Measurements from ENCODE around the gene PLD4. TPM values are rescaled to one million over a fixed set of nuclear protein-coding genes. Genes with fewer than 3 reads are reported as not detected.
A peak's percentile ranks its signal among the peaks of the same experiment; 100 is the strongest.

The PLD4 gene
- total and polyA plus RNA-seq, 2 experiments from 2014 or later, result 0.77 TPM; not detected in 1

DNA sequence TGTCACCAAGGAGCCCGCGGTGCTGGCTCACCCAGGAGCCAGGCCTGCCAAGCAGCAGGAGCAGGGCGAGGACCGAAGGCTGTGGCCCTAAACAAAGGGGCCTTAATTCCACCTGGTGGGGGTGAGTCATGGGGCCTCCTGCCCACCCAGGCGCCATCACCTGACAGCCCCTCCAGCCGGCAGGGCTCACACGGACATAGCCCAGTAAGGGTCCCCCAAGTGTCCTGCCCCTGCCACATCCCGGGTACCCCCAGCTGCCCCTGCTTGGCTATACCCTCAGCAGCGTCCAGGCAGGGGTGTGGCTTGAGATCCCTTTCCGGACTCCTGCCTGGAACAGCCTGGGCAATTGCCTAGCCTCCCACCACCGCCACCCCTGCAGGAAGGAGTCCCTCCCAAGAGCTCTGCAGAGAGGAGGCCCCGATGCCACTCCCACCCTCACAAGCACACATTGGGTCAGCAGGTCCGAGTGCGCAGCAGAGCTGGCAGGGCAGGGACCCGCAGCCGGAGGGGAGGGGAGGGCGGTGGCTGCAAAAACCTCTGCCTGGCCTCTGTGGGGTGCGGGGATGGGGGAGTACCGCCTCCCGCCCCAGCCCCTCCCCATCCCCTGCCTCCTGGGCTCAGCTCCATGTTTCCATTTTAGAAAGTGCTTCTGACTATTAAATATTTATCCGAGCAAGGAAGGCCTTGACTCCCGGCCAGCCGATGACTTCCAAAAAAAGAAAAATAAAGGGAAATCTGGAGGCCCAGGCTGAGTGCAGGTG, 48.9 kb downstream of the PLD4 start:
- no peaks in the 10 kb centered on the region for H3K9me3 ChIP-seq (ENCODE audit: low read depth)
- no peaks in the 10 kb centered on the region for H3K79me2 ChIP-seq
- H3K36me3 ChIP-seq (replicated peaks; ENCODE audit: insufficient read depth, low read depth), result no peaks in the 10 kb centered on the region
- 52% methylated on average over 14 of the region's 23 CpGs for WGBS (ENCODE audit: low lambda C conversion rate, missing lambda C conversion rate)
- peak overlapping the region; percentile 87 for H3K27ac ChIP-seq
- no peak overlapping the region for H2AFZ ChIP-seq
- no peak overlapping the region for H3K4me3 ChIP-seq
- no peak for TF ChIP-seq EZH2 (IDR thresholded peaks at IDR 0.05; ENCODE audit: borderline replicate concordance)
- TF ChIP-seq EZH2phosphoT487 (IDR thresholded peaks at IDR 0.05; ENCODE audit: low read depth, severe bottlenecking, unreplicated experiment), result no peak
- TF ChIP-seq, protein P1, sequence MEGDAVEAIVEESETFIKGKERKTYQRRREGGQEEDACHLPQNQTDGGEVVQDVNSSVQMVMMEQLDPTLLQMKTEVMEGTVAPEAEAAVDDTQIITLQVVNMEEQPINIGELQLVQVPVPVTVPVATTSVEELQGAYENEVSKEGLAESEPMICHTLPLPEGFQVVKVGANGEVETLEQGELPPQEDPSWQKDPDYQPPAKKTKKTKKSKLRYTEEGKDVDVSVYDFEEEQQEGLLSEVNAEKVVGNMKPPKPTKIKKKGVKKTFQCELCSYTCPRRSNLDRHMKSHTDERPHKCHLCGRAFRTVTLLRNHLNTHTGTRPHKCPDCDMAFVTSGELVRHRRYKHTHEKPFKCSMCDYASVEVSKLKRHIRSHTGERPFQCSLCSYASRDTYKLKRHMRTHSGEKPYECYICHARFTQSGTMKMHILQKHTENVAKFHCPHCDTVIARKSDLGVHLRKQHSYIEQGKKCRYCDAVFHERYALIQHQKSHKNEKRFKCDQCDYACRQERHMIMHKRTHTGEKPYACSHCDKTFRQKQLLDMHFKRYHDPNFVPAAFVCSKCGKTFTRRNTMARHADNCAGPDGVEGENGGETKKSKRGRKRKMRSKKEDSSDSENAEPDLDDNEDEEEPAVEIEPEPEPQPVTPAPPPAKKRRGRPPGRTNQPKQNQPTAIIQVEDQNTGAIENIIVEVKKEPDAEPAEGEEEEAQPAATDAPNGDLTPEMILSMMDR (IDR thresholded peaks at IDR 0.05; ENCODE audit: poor library complexity), result no peak
- DNase-seq (ENCODE audit: low spot score), result peak; percentile 65
- peak overlapping the region; percentile 58 for H3K4me2 ChIP-seq
- peaks cover 55% of the 10 kb centered on the region for H3K4me1 ChIP-seq (ENCODE audit: insufficient read depth)
- H3K27me3 ChIP-seq, result no peaks in the 10 kb centered on the region
- H4K20me1 ChIP-seq (ENCODE audit: insufficient read depth, poor library complexity, severe bottlenecking), result no peaks in the 10 kb centered on the region
- H3K9me2 ChIP-seq (replicated peaks; ENCODE audit: insufficient read depth), result no peaks in the 10 kb centered on the region

DNA sequence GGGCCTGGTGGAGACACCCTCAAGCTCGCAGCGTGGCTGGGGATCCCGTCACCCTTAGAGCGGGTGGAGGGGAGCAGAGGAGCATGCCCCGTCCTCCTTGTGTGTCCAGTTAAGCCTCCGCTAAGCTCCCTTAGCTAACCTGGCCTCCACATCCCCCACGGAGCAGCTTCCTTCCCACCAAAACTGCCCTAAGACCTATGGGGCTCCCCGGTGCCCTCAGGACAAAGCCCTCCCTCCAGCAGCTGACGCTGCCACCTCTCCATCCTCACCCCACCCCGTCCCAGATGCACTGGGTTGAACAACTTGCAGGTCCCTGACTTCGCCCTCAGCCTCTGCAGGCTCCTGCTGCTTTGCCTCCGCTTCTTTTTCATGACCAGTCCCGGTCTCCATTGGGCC, 49.5 kb downstream of the PLD4 start:
- no peak for DNase-seq (ENCODE audit: low spot score)
- Histone ChIP-seq H3K27me3 (no peaks in the 10 kb centered on the region), H4K20me1 (ENCODE audit: insufficient read depth, poor library complexity, severe bottlenecking) (no peaks in the 10 kb centered on the region), H3K27ac (peak overlapping the region; percentile 56), H3K4me3 (no peak overlapping the region), H3K36me3 (replicated peaks; ENCODE audit: insufficient read depth, low read depth) (no peaks in the 10 kb centered on the region), H3K9me2 (replicated peaks; ENCODE audit: insufficient read depth) (no peaks in the 10 kb centered on the region), H3K4me2 (no peak overlapping the region), H3K79me2 (no peaks in the 10 kb centered on the region), H3K9me3 (ENCODE audit: low read depth) (no peaks in the 10 kb centered on the region), H2AFZ (no peak overlapping the region), H3K4me1 (ENCODE audit: insufficient read depth) (peaks cover 52% of the 10 kb centered on the region)
- WGBS (ENCODE audit: low lambda C conversion rate, missing lambda C conversion rate), result 75% methylated on average over 13 of the region's 13 CpGs
- TF ChIP-seq EZH2phosphoT487 (IDR thresholded peaks at IDR 0.05; ENCODE audit: low read depth, severe bottlenecking, unreplicated experiment) (no peak), EZH2 (IDR thresholded peaks at IDR 0.05; ENCODE audit: borderline replicate concordance) (no peak)
- TF ChIP-seq, protein P1 (IDR thresholded peaks at IDR 0.05; ENCODE audit: poor library complexity), result no peak

DNA sequence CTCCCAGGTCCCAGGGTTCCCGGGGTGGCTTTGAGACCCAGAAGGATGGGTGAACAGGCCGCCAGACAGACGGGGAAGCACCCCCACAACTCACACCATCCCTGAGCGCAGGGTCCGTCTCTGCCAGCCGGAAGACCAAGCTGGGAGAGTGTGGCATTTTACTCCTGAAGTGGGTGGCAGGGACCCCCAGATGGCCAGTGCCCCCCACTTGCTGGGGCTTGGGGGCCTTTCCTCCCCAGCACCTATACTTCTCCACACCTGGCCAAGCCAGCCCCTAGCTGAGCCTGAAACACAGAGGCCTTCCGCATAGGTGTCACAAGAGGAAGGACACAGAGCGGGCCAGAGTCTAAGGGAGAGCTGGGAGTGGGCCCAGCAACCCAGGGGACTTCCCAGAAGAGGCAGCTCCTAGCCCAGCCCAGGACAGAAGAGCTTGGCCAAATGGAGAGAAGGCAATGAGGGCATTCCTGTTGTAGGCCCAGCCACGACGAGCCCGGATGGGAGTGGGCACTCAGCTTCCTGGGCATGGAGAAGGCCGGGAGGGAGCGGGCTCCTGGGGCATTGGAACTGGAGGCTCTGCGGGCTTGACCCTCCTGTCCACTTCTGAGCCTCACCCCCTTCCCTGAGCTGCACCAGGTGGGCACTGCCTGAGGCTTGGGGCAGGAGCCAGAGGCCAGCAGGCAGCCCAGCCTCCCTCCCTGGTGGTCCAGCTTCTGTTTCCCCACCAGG, 50.1 kb downstream of the PLD4 start:
- H3K36me3 ChIP-seq (replicated peaks; ENCODE audit: insufficient read depth, low read depth), result no peaks in the 10 kb centered on the region
- H3K27me3 ChIP-seq, result no peaks in the 10 kb centered on the region
- WGBS (ENCODE audit: low lambda C conversion rate, missing lambda C conversion rate), result 96% methylated on average over 14 of the region's 14 CpGs
- no peaks in the 10 kb centered on the region for H4K20me1 ChIP-seq (ENCODE audit: insufficient read depth, poor library complexity, severe bottlenecking)
- H3K4me1 ChIP-seq (ENCODE audit: insufficient read depth), result peaks cover 49% of the 10 kb centered on the region
- H3K27ac ChIP-seq, result peak overlapping the region; percentile 56
- DNase-seq (ENCODE audit: low spot score), result no peak
- no peaks in the 10 kb centered on the region for H3K79me2 ChIP-seq
- TF ChIP-seq, protein P1 (IDR thresholded peaks at IDR 0.05; ENCODE audit: poor library complexity), result no peak
- no peak for TF ChIP-seq EZH2phosphoT487 (IDR thresholded peaks at IDR 0.05; ENCODE audit: low read depth, severe bottlenecking, unreplicated experiment)
- TF ChIP-seq EZH2 (IDR thresholded peaks at IDR 0.05; ENCODE audit: borderline replicate concordance), result no peak
- H3K4me2 ChIP-seq, result no peak overlapping the region
- no peaks in the 10 kb centered on the region for H3K9me2 ChIP-seq (replicated peaks; ENCODE audit: insufficient read depth)
- no peak overlapping the region for H3K4me3 ChIP-seq
- H3K9me3 ChIP-seq (ENCODE audit: low read depth), result no peaks in the 10 kb centered on the region
- no peak overlapping the region for H2AFZ ChIP-seq
